ENCODE data around the gene NSMF. TPM values are rescaled to one million over a fixed set of nuclear protein-coding genes. Genes with fewer than 3 reads are reported as not detected.

The NSMF gene
- total and polyA plus RNA-seq, 10 of the 15 experiments (the other 5 are each of a cell fraction or from before 2014, with no cell fraction given), result 0.13 to 44.3 (median 13.4) TPM

DNA sequence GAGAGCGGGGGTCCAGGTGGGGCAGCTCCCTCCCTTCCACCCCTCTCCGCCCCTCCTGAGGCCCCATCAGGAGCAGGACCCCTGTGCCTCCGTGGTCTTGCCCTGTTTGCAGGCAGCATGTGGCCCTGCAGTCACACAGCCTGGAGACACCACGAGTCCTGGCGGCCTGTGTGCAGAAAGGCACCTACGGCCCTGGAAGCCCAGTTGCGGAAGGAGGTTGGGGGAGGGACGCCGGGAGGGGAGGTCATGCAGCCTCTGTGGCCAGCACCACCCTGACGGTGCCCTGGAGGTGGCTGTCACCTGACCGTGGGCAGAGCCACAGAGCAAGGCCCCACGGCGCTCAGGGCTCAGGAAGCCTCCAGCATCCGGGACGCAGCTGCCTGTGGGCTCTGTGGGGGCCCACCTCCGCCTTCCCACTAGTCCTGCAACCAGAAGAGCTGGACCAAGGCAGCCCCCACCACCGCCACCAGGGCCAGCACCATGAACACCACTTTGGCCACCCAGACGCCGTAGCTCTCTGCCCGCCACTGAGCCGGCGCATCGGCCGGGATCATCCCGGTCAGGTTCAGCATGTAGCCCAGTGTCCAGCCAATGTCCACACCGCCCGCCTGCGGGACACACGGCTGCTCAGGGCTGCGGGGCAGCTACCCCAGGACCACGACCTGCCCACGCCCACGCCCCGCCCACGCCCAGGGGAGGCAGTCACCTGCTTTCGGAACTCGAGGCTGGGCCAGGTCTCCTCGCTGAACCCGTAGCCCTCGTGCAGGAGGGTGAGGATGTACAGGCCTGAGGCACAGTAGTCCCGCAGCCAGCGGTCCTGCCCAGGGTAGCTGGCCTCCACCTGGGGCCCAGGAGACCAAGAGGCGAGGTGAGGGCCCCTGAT lies 24.4 kb downstream of the NSMF start:
- Histone ChIP-seq H3K27me3 (replicated peaks in 1 of 2; ENCODE audit: control insufficient read depth in 2 of 2, insufficient read depth in 2 of 2, low read length in 1 of 2) (no peaks in the 10 kb centered on the region), H3K4me3 (no peak overlapping the region), H3K36me3 (ENCODE audit: control insufficient read depth in 2 of 2, insufficient read depth in 2 of 2, low read length in 1 of 2) (no peaks in the 10 kb centered on the region), H4K20me1 (ENCODE audit: control insufficient read depth, insufficient read depth) (no peaks in the 10 kb centered on the region), H3K4me2 (ENCODE audit: control insufficient read depth, insufficient read depth) (no peak overlapping the region), H2AFZ (ENCODE audit: control insufficient read depth, low read depth, low read length) (no peak overlapping the region), H3K27ac (ENCODE audit: control insufficient read depth, insufficient read depth) (no peak overlapping the region), H3K79me2 (ENCODE audit: control insufficient read depth, insufficient read depth, low read length) (no peaks in the 10 kb centered on the region), H3K4me1 (ENCODE audit: control insufficient read depth, insufficient read depth, low read length) (0 out of 2 replicates have a peak, but pooled peaks cover 6% of the 10 kb centered on the region), H3K9ac (ENCODE audit: control insufficient read depth, insufficient read depth, low read length) (no peak overlapping the region), H3K9me3 (replicated peaks; ENCODE audit: control insufficient read depth, insufficient read depth, low read length) (no peaks in the 10 kb centered on the region)
- WGBS (ENCODE audit: insufficient coverage, insufficient replicate concordance, low lambda C conversion rate, missing lambda C conversion rate), result 48% methylated on average over 41 of the region's 43 CpGs
- no peak for ATAC-seq
- no peak for DNase-seq (ENCODE audit: low read depth, low spot score)
- no TSS peak for BruUV-seq (replicated peaks)
- TF ChIP-seq RFX5 (IDR thresholded peaks at IDR 0.05; ENCODE audit: low read depth, low read length), result no peak
- TF ChIP-seq TCF7 (IDR thresholded peaks at IDR 0.05; ENCODE audit: borderline replicate concordance), result no peak
- no peak for TF ChIP-seq RUNX3 (IDR thresholded peaks at IDR 0.05; ENCODE audit: low read length)
- no peak for TF ChIP-seq ZBED1 (IDR thresholded peaks at IDR 0.05; ENCODE audit: borderline replicate concordance)
- no peak for TF ChIP-seq ZSCAN29 (IDR thresholded peaks at IDR 0.05)
- TF ChIP-seq SUPT20H (IDR thresholded peaks at IDR 0.05; ENCODE audit: borderline replicate concordance, control insufficient read depth, low read depth, low read length), result no peak
- TF ChIP-seq SIN3A (IDR thresholded peaks at IDR 0.05; ENCODE audit: low read depth, low read length), result no peak
- in situ Hi-C loops (cut with MboI), result no loop called here
- intact Hi-C loops (cut with micrococcal nuclease; ENCODE audit: unreplicated experiment), result no loop called here
- CTCF ChIA-PET, result no interaction called here
- SMC1A ChIA-PET (ENCODE audit: uncharacterized antibody, unreplicated experiment), result no interaction called here
- RAD21 ChIA-PET (ENCODE audit: unreplicated experiment), result no interaction called here
- FAIRE-seq, result no peak
- POLR2A ChIA-PET, result no interaction called here

DNA sequence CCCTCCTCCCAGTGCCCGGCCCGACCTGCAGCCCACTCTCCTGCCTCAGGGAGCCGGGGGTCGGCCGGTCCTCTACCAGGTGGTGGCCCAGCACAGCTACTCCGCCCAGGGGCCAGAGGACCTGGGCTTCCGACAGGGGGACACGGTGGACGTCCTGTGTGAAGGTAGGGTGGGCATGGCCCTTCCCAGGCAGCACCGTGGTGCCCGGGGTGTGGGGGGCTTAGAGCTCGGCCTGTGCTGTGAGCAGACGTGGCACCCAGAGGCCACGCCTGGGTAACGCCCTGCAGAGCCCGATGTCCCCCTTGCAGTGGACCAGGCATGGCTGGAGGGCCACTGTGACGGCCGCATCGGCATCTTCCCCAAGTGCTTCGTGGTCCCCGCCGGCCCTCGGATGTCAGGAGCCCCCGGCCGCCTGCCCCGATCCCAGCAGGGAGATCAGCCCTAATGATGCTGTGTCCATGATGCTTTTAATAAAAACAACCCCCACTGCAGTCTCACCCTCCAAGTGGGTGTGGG lies 25.2 kb downstream of the NSMF start:
- Histone ChIP-seq H3K4me1 (ENCODE audit: control insufficient read depth, insufficient read depth, low read length) (0 out of 2 replicates have a peak, but pooled peaks cover 6% of the 10 kb centered on the region), H3K27me3 (replicated peaks in 1 of 2; ENCODE audit: control insufficient read depth in 2 of 2, insufficient read depth in 2 of 2, low read length in 1 of 2) (no peaks in the 10 kb centered on the region), H2AFZ (ENCODE audit: control insufficient read depth, low read depth, low read length) (no peak overlapping the region), H4K20me1 (ENCODE audit: control insufficient read depth, insufficient read depth) (no peaks in the 10 kb centered on the region), H3K4me3 (no peak overlapping the region), H3K27ac (ENCODE audit: control insufficient read depth, insufficient read depth) (no peak overlapping the region), H3K9ac (ENCODE audit: control insufficient read depth, insufficient read depth, low read length) (no peak overlapping the region), H3K36me3 (ENCODE audit: control insufficient read depth in 2 of 2, insufficient read depth in 2 of 2, low read length in 1 of 2) (no peaks in the 10 kb centered on the region), H3K4me2 (ENCODE audit: control insufficient read depth, insufficient read depth) (no peak overlapping the region), H3K9me3 (replicated peaks; ENCODE audit: control insufficient read depth, insufficient read depth, low read length) (no peaks in the 10 kb centered on the region), H3K79me2 (ENCODE audit: control insufficient read depth, insufficient read depth, low read length) (no peaks in the 10 kb centered on the region)
- ATAC-seq, result no peak
- no peak for DNase-seq (ENCODE audit: low read depth, low spot score)
- ChIA-PET RAD21 (ENCODE audit: unreplicated experiment) (no interaction called here), SMC1A (ENCODE audit: uncharacterized antibody, unreplicated experiment) (no interaction called here), CTCF (no interaction called here), POLR2A (interaction anchor here (0.6 kb wide), 1 partner anchor 71 kb away, joined by 5 read pairs; no protein-coding TSS in a partner anchor)
- 52% methylated on average over 24 of the region's 26 CpGs for WGBS (ENCODE audit: insufficient coverage, insufficient replicate concordance, low lambda C conversion rate, missing lambda C conversion rate)
- intact Hi-C loops (cut with micrococcal nuclease; ENCODE audit: unreplicated experiment), result no loop called here
- no peak for FAIRE-seq
- BruUV-seq (replicated peaks), result no TSS peak
- no peak for TF ChIP-seq CHD1 (IDR thresholded peaks at IDR 0.05; ENCODE audit: low read depth, low read length)
- TF ChIP-seq SMAD5 (IDR thresholded peaks at IDR 0.05; ENCODE audit: low read depth), result no peak
- no peak for TF ChIP-seq YBX1 (IDR thresholded peaks at IDR 0.05)
- in situ Hi-C loops (cut with MboI), result no loop called here
